Endothelial cell of umbilical vein (primary cell): ENCODE measurements around the gene OTUD3. TPM values are rescaled to one million over a fixed set of nuclear protein-coding genes. Genes with fewer than 3 reads are reported as not detected.

Experiments used
- BruUV-seq: library from RNA; stranded (reverse); fragments of 400-500 nt; replicated peaks from 2 replicates; lab custom pipeline; 2021; lab: Mats Ljungman, UMichigan
- CTCF ChIA-PET: fragments of 300-600, 350-600 bp; sonication (Branson Sonifier 250); formaldehyde crosslinking; loops from one replicate; lab custom pipeline; 2021; ENCODE audit warnings: antibody characterized with exemption, inconsistent platforms; lab: Charles Lee
- POLR2A ChIA-PET: fragments of 300-600, 350-600 bp; sonication (Branson Sonifier 250); formaldehyde crosslinking; loops from one replicate; lab custom pipeline; 2021; ENCODE audit warnings: antibody characterized with exemption, inconsistent platforms; lab: Charles Lee
- DNase-seq: peaks from one replicate; pipeline ENCODE4 v3.0.0-alpha.2; 2011; ENCODE audit warnings: low read depth, low spot score
- FAIRE-seq: peaks from 2 replicates; lab custom pipeline; 2011; peaks lifted over from hg19 to GRCh38; lab: Jason Lieb, UNC
- H2AFZ ChIP-seq: 2 replicates; pipeline ENCODE4 v1.6.0; 2012; ENCODE audit warnings: low read depth, low read length, control low read depth, inconsistent platforms
- H3K27ac ChIP-seq: 2 replicates; pipeline ENCODE4 v1.5.1; 2011; ENCODE audit warnings: low read depth, mild to moderate bottlenecking, control low read depth, low read length, moderate library complexity; ENCODE audit not compliant: insufficient read depth
- H3K27me3 ChIP-seq, 2 experiments: 2 replicates each; pipeline versions ENCODE4 v1.6.0 to v1.6.1; 2011; ENCODE audit warnings: low read length in 2 of 2, mixed read lengths in 1 of 2; ENCODE audit not compliant: control insufficient read depth in 2 of 2, insufficient read depth in 2 of 2
- H3K36me3 ChIP-seq, 2 experiments: 2 replicates in 1 of 2; 3 replicates in 1 of 2; pipeline ENCODE4 v1.5.1; 2011; ENCODE audit warnings: low read length in 2 of 2, mild to moderate bottlenecking in 1 of 2, moderate library complexity in 1 of 2; ENCODE audit not compliant: control insufficient read depth in 2 of 2, insufficient read depth in 2 of 2; ENCODE audit errors: extremely low read depth in 1 of 2
- H3K4me1 ChIP-seq: 3 replicates; pipeline ENCODE4 v1.5.1; 2011; ENCODE audit warnings: mild to moderate bottlenecking, low read length; ENCODE audit not compliant: control insufficient read depth, insufficient read depth; ENCODE audit errors: extremely low read depth
- H3K4me2 ChIP-seq: 2 replicates; pipeline ENCODE4 v1.6.1; 2011; ENCODE audit warnings: low read length, control low read depth, mixed read lengths; ENCODE audit not compliant: insufficient read depth
- H3K4me3 ChIP-seq, 3 experiments: fragments of 200-600 bp in 1 of 3; sonication (generic), shearing (Covaris generic) in 1 of 3; replicated peaks in 1 of 3; 2 replicates each; pipeline ENCODE4 v1.5.1; 2011 to 2016; ENCODE audit warnings: control low read depth in 3 of 3, low read length in 3 of 3, mild to moderate bottlenecking in 2 of 3, inconsistent platforms in 1 of 3, low read depth in 1 of 3, moderate library complexity in 1 of 3; ENCODE audit not compliant: insufficient read depth in 1 of 3
- H3K79me2 ChIP-seq: 2 replicates; pipeline ENCODE4 v1.6.0; 2012; ENCODE audit warnings: low read length, inconsistent platforms; ENCODE audit not compliant: control insufficient read depth, insufficient read depth
- H3K9ac ChIP-seq: replicated peaks from 2 replicates; pipeline ENCODE3; 2011; ENCODE audit warnings: low read length, control low read depth; ENCODE audit not compliant: insufficient read depth; ENCODE audit errors: extremely low read depth
- H3K9me1 ChIP-seq: replicated peaks from 3 replicates; pipeline ENCODE4 v1.6.0; 2011; ENCODE audit warnings: mild to moderate bottlenecking, low read length; ENCODE audit not compliant: control insufficient read depth, insufficient read depth; ENCODE audit errors: extremely low read depth
- H3K9me3 ChIP-seq: replicated peaks from 2 replicates; pipeline ENCODE4 v1.5.1; 2012; ENCODE audit warnings: low read length, inconsistent platforms; ENCODE audit not compliant: control insufficient read depth, insufficient read depth
- H4K20me1 ChIP-seq: replicated peaks from 2 replicates; pipeline ENCODE3; 2011; ENCODE audit warnings: mild to moderate bottlenecking, low read length; ENCODE audit not compliant: control insufficient read depth, insufficient read depth; ENCODE audit errors: extremely low read depth
- EZH2 ChIP-seq: IDR thresholded peaks from 2 replicates; pipeline ENCODE4 v1.6.1; 2012; ENCODE audit warnings: borderline replicate concordance, low read depth, mild to moderate bottlenecking, moderate library complexity, low read length, inconsistent platforms; ENCODE audit not compliant: severe bottlenecking
- FOS ChIP-seq: IDR thresholded peaks from 2 replicates; pipeline ENCODE4 v1.6.1; 2011; ENCODE audit warnings: mild to moderate bottlenecking, low read length, moderate library complexity, borderline replicate concordance; ENCODE audit not compliant: insufficient read depth
- GATA2 ChIP-seq: IDR thresholded peaks from 2 replicates; pipeline ENCODE4 v1.7.0; 2011; ENCODE audit warnings: low read depth, mild to moderate bottlenecking, moderate library complexity, mixed read lengths, low read length; ENCODE audit not compliant: insufficient read length, insufficient read depth
- JUN ChIP-seq: IDR thresholded peaks from 2 replicates; pipeline ENCODE4 v1.6.1; 2011; ENCODE audit warnings: borderline replicate concordance, low read depth; ENCODE audit not compliant: insufficient read length, insufficient read depth
- MYC ChIP-seq: IDR thresholded peaks from one replicate; pipeline ENCODE4 v1.6.1; 2011; ENCODE audit warnings: mild to moderate bottlenecking, low read depth, low read length
- POLR2A ChIP-seq: IDR thresholded peaks from 2 replicates; pipeline ENCODE4 v1.6.1; 2012; ENCODE audit warnings: low read depth, mild to moderate bottlenecking, control low read depth, low read length
- POLR2AphosphoS5 ChIP-seq: IDR thresholded peaks from 2 replicates; pipeline ENCODE4 v1.6.1; 2012; ENCODE audit warnings: low read depth, mild to moderate bottlenecking, control low read depth, low read length, moderate library complexity; ENCODE audit not compliant: insufficient read depth
- dilution Hi-C: fragments of 300-500 bp; cut with MboI; formaldehyde crosslinking; loops from one replicate; pipeline ENCODE4 v1.15.0; 2019; ENCODE audit warnings: low sequenced_read_pairs; ENCODE audit not compliant: extremely low pct_ligation_motif_present
- intact Hi-C: fragments of 100-400 bp; cut with micrococcal nuclease; formaldehyde crosslinking; loops from one replicate; pipeline ENCODE4 v1.10.0; 2022
- polyA plus RNA-seq, 4 experiments: library from polyadenylated mRNA; depleted of rRNA in 3 of 4; stranded (reverse) in 3 of 4; unstranded in 1 of 4; fragments of >200 nt; gene quantifications; 2 replicates each; pipeline versions ENCODE4 v1.2.1 to v1.2.3, GENCODE V29; 2011 to 2012; ENCODE audit warnings: missing spikeins in 1 of 4
- total RNA-seq: library from RNA; stranded (reverse); gene quantifications from 2 replicates; pipeline ENCODE4 v1.2.3, GENCODE V29; 2021
- TF ChIP-seq, protein P1 (sequence below): IDR thresholded peaks from 2 replicates; pipeline ENCODE4 v1.6.1; 2011; ENCODE audit not compliant: insufficient read depth, insufficient read length
- TF ChIP-seq, protein P2 (sequence below), 2 donors: IDR thresholded peaks; 1 replicate in 1 of 2; 2 replicates in 1 of 2; pipeline ENCODE4 v1.5.1; 2011; ENCODE audit warnings: low read length in 2 of 2, mild to moderate bottlenecking in 2 of 2, moderate library complexity in 2 of 2, control low read depth in 1 of 2, inconsistent platforms in 1 of 2, low read depth in 1 of 2; ENCODE audit not compliant: insufficient read depth in 1 of 2; ENCODE audit errors: extremely low read depth in 1 of 2

The OTUD3 gene
- total and polyA plus RNA-seq, 2 donors (not counting 3 experiments of a cell fraction or from before 2014, with no cell fraction given), result 3.1 to 10.6 TPM

- TF ChIP-seq MYC (no peak), GATA2 (no peak), POLR2AphosphoS5 (no peak), EZH2 (no peak), FOS (no peak), POLR2A (no peak), JUN (no peak)
- TF ChIP-seq, protein P1, sequence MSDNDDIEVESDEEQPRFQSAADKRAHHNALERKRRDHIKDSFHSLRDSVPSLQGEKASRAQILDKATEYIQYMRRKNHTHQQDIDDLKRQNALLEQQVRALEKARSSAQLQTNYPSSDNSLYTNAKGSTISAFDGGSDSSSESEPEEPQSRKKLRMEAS, result no peak
- TF ChIP-seq, protein P2, sequence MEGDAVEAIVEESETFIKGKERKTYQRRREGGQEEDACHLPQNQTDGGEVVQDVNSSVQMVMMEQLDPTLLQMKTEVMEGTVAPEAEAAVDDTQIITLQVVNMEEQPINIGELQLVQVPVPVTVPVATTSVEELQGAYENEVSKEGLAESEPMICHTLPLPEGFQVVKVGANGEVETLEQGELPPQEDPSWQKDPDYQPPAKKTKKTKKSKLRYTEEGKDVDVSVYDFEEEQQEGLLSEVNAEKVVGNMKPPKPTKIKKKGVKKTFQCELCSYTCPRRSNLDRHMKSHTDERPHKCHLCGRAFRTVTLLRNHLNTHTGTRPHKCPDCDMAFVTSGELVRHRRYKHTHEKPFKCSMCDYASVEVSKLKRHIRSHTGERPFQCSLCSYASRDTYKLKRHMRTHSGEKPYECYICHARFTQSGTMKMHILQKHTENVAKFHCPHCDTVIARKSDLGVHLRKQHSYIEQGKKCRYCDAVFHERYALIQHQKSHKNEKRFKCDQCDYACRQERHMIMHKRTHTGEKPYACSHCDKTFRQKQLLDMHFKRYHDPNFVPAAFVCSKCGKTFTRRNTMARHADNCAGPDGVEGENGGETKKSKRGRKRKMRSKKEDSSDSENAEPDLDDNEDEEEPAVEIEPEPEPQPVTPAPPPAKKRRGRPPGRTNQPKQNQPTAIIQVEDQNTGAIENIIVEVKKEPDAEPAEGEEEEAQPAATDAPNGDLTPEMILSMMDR (IDR thresholded peaks at IDR 0.05; ENCODE audit: extremely low read depth in 1 of 2, insufficient read depth in 1 of 2, low read depth in 1 of 2, low read length in 2 of 2), result no peak
- no peak overlapping the region for H2AFZ ChIP-seq
- no peak overlapping the region for H3K9ac ChIP-seq
- H3K4me3 ChIP-seq, result no peak overlapping the region
- H4K20me1 ChIP-seq, result no peaks in the 10 kb centered on the region
- no peaks in the 10 kb centered on the region for H3K9me3 ChIP-seq
- dilution Hi-C loops, result no loop called here
- no TSS peak for BruUV-seq
- no peaks in the 10 kb centered on the region for H3K36me3 ChIP-seq
- FAIRE-seq, result no peak
- no peak overlapping the region for H3K4me2 ChIP-seq
- intact Hi-C loops, result no loop called here
- CTCF ChIA-PET, result interaction anchor here (0.5 kb wide), 1 partner anchor 401 kb away, joined by 3 read pairs; no protein-coding TSS in a partner anchor
- H3K79me2 ChIP-seq, result no peaks in the 10 kb centered on the region
- no peaks in the 10 kb centered on the region for H3K4me1 ChIP-seq
- H3K27ac ChIP-seq, result no peak overlapping the region
- H3K9me1 ChIP-seq, result no peaks in the 10 kb centered on the region
- POLR2A ChIA-PET, result no interaction called here
- DNase-seq, result no peak
- no peaks in the 10 kb centered on the region for H3K27me3 ChIP-seq
Observed at GRCh38 chr1:19940486-19941205, 58.5 kb downstream of the OTUD3 start.
